HG03025 (cell line): ENCODE measurements around the gene SLC25A39.
"Not testable (repeated sequence)": the region's sequence is repeated elsewhere in the genome, so short reads cannot be mapped to it uniquely, and the experiment has no call there.

Experiments used
- ATAC-seq: cut with Tn5 transposase; IDR thresholded peaks from one replicate; pipeline ENCODE4 v1.9.1; 2021; ENCODE audit warnings: mild to moderate bottlenecking, moderate library complexity; ENCODE audit not compliant: unreplicated experiment, low FRiP score

Gene SLC25A39

DNA sequence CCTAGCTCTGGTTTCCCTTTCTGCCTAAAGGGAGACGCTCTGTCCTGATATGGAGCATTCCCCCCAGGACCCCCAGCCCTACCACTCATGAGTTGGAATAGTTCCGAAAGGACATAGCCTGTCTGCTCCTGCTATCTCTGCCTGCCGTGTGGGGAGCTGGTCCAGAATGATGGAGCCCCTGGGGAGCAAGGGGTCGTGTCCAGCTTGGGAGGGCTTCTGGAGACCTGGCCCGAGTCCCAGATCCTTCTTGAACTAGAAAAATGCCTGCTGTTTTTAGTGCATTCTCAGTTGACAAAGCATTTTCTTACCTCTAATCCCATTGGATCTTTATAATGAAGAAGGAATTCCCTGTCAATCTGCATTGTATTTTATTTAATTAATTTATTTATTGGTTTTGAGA, 11.3 kb upstream of the SLC25A39 start:
- ATAC-seq, result no peak

DNA sequence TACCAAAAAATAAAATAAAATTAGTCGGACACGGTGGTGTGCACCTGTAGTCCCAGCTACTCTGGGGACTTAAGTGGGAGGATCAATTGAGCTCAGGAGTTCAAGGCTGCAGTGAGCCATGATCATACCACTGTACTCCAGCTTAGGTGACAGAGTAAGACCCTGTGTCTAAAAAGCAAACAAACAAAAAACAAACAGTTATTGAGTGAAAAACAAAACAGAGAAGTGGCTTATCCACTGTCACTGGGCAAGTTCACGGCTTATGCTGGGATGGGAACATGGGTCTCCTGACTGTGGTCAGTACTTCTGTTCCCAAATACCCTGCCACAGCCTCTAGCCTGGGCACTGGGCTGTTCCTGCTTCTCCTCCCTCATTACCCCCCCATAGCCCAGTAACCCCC, 10.9 kb upstream of the SLC25A39 start:
- no peak for ATAC-seq

GRCh38 chr17:44334727-44335126, 10.1 kb upstream of the SLC25A39 start:
- no peak for ATAC-seq

DNA sequence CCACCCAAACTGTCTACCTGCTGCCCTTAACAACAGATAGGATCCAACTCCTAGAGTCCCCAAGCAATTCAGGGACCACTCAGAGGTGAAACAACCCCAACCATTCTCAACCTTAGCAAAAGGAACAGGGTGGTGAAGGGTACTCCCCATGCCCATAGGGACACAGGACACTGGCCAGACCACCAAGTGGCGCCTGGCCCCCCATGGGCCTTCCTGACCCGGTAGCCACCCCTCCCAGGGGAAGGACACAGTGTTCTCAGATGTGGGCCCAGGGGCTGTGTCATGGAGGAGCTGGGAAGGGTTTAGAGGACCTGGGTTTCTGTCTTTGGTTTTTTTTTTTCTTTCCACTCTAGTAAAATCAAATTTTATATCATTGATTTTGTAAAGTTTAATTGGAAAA, 9.7 kb upstream of the SLC25A39 start:
- no peak for ATAC-seq

DNA sequence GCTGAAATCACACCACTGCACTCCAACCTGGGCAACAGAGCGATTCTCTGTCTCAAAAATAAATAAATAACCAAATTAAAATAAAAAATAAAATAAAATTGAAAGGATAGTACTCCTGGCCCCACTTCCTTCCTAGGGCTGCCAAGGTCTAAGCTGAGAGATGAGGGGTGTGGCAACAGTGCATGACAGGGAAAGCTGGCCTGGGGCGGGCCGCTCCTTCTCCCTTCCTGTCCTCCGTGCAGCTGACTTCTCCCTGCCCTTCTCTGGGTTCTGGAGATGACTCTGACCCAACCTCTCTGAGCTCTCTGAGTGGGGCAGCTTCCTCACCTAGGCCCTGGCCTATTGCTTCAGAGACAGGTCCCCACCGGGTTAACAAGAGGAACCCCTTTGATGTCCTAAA, 8.7 kb upstream of the SLC25A39 start:
- no peak for ATAC-seq

DNA sequence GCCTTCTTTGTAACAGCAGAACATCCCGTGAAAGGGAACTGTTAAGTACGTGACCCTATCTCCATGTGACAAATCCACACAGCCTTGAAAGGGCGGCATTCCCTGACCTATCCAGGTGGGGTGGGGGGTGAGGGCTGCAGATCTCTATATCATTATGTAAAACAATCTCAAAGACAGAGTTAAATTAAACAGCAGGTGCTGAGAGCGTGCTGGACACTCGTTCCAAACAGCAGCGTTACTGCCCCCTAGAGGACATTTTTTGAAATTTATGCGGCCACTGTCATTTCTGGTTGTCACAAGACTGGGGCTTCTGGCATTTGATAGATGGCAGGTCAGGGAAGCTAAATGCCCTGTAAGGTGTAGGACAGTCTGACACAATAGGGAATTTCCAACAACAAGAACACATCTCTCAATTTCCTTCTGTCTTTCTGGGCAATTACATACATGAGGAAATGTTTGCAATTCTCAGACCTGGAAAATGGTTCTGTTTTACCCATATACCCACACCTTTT, 6.7 kb upstream of the SLC25A39 start:
- ATAC-seq, result no peak

DNA sequence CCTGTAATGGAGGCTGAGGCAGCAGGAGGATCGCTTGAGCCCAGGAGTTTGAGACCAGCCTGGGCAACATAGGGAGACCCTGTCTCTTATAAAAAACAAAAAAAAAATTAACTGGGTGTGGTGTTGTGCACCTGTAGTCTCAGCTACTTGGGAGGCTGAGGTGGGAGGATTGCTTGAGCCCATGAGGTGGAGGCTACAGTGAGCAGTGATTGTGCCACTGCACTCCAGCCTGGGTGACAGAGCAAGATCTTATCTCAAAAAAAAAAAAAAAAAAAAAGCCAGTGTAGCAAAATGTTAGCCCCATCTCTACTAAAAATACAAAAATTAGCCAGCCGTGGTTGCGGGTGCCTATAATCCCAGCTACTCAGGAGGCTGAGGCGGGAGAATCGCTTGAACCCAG, 5.6 kb upstream of the SLC25A39 start:
- ATAC-seq, result not testable (repeated sequence)

DNA sequence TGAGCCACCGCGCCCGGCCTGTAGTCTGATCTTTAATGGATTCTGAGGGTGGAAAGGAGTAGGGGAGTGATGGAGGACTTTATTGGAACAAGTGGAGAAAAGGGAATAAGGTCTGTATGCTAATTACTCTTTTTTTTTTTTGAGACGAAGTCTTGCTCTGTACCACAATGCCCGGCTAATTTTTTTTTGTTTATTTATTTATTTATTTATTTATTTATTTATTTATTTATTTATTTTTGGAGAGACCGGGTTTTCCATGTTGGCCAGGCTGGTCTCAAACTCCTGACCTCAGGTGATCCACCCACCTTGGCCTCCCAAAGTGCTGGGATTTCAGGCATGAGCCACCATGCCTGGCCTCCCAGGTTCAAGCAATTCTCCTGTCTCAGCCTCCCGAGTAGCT, 4.9 kb upstream of the SLC25A39 start:
- ATAC-seq, result not testable (repeated sequence)

- no peak for ATAC-seq
Observed at GRCh38 chr17:44327715-44328449, 3.3 kb upstream of the SLC25A39 start.

GRCh38 chr17:44326861-44327444, 2.3 kb upstream of the SLC25A39 start:
- peak; percentile 45 for ATAC-seq

- peak; percentile 9 for ATAC-seq
Observed at GRCh38 chr17:44324092-44324570, 492 bp downstream of the SLC25A39 start.

DNA sequence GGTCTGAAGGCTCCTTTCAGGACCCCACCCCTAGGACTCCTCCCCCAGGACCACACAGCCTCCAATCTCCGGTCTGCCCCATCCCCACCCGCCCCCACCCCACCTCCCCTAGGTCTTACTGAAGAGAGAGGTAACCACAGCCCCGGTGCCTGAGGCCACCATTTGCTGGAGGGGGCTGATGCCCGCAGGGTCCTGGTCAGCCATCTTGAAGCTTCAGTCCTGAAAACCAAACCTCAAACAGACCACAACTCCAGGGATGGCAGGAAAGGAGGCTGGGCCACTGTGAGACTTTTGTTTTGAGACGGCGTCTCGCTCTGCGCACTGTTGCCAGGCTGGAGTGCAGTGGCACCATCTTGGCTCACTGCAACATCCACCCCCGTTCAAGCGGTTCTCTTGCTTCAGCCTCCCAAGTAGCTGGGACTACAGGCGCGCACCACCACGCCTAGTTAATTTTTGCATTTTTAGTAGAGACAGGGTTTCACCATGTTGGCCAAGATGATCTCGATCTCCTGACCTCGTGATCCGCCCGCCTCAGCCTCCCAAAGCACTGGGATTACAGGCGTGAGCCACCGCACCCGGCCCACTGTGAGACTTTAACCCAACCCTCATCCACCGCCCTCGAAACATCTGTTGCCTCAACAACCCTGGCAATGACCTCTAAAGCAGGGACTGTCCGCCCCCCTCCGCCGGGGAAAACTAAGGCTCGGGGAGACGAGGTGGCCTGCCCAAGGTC, 1.1 kb downstream of the SLC25A39 start:
- ATAC-seq, result no peak

DNA sequence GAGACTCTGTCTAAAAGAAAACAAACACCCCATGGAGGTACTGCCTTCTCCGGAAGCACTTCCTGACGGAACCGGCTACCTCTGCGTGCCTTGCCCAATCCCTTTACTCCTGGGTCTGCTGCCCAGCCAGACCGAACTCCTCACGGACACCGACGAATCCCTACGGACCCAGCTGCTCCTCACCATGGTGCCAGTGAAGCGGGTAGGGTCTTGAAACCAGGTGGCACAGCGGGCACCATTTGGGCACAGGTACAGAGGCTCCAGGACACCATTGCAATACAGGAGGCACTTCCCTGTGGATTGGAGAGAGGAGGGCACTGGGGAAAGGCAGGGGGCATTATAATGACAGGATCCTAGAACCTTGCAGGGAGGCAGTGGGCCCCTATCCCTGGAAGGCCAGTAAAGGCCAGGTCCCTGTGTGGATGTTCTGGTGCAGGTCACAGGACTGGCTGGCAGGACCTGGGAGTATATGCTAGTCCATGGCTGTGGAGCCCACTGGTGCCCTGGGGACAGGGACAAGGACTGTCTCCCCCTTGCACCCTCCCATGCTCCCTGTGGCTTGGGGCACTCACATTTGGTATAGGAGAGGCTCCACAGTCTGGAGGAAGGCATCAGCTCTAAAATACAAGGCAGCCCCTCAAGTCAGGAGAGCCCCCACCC, 2.3 kb downstream of the SLC25A39 start:
- ATAC-seq, result no peak

DNA sequence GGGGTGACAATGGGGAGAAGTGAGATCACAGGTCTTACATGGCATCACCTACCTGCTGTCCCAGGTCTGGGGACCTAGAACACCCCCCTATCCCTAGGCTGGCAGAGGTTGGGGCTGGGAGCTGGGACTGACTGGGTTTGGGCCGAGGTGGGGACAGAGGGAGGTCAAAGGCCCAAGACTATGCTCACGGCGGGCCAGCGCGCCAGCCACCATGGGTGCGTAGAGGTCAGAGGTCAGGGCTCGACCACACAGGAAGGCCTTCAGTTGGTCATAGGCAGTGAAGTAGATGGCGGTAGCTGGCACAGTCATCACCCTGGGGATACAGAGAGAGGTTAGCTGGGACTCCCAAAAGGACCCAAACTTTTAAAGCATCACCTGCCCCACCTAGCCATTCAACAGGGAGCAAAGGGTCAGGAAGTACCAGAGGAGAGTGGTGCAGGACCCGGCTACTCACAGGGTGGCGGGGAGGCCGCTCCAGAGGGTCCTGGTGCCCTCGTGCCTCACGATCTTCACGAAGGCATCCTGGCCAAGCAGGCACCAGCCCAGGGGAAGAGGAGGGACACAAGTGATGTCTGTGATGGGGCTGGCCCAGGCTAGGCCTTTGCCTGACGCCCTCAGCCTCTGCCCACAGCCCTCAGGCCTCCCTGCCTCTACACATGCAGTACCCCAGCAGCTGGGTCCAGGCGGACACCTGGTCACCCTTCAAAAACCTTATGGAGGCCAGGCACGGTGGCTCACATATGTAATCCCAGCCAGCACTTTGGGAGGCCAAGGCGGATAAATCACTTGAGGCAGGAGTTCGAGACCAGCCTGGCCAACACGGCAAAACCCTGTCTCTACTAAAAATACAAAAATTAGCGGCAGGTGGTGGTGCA, 3.1 kb downstream of the SLC25A39 start:
- no peak for ATAC-seq

- ATAC-seq, result no peak
Observed at GRCh38 chr17:44320066-44320465, 4.6 kb downstream of the SLC25A39 start.

DNA sequence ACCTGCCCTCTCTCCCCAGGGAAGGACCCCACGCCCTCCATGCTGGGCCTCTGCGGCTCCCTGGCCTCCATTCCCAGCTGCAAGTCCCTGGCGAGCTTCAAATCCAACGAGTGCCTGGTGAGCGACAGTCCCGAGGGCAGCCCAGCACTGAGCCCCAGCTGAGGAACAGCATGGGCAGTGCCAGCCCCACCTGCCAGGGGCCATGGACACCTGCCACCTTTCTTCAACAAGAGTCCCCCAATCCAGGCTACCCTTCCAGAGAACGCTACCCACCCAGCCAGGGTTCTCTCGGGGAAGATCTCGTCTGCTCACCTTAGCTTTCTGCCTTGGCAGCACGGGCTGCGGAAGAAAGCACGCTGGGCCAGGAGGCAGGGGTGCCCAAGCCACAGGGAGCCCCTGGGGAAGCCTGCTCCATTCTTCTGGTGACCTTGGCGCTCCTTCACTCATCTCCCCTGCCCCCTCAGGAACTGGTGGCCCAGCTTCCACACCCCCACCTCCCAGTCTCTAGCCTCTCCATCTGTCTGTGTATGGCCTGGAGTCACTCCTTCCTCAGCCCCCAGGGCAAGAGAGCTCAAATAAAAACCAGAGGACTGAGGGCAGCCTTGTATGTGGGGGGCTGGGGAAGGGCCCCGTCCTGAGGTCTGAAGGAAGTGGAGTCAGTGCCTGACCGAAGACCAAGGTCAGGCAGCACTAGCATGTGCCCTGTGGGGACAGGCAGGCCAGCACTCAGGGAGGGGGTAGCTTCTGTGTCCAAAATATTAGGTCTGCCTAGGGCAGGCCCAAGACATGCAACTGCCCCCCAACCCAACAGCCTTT, 6.3 kb downstream of the SLC25A39 start:
- no peak for ATAC-seq

DNA sequence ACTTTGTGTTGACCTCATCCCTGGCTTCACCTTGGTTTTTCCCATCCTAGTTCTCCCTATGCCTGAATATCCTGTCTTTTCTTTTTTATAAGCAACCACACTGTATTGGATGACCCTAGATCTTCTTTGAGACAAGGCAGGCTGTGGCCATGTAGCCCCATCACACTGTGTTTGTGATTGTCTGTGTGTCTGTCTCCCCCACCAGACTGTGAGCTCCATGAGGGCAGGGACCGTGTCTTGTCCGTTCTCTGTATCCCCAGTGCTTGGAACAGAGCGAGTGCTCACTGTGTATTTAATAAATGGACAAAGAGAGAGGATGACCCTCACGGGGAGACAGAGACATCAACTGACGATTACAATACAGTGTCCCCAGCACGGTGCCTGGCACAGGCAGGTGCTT, 7.1 kb downstream of the SLC25A39 start:
- no peak for ATAC-seq

DNA sequence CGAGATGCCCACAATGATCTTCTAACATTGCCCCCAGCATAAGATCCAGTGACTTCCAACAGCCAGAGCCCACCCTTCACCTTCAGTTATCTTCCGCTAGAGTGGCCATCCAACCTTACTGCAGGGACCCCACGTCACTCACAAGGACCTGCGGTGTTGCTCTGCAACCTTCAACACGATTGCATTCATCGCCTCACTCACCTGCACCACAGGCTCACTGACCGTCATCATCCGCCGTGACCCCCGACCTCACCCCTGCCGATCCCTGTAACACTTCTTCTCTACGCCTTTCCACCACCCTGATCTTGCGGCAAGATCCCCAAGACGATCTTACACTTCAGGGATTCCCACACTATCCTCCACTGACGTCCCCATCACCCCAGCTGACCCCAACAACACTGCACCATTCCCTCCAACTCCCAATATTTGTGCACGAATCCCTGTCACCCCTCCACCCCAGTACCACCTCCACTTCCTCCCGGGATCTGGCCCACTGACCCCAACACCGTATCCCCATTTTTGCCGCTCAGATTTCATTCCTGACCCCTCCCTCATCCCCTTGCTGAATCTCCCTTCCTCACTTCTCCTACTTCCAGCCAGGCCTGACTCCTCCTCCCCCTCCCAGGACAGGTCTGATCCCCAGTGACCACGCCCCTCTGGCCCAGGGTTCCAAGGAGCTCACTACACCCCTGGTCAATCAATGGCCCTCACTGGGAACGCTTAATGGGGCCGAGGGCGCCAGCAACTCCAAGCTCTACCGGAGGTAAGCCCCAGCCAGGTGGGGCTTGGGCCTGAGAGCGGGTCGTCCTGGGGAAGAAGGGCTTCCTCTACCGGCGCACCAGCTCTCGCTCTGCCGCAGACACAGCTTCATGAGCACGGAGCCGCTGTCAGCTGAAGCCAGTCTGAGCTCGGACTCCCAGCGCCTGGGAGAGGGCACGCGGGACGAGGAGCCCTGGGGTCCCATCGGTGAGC, 8.6 kb downstream of the SLC25A39 start:
- ATAC-seq, result no peak
